ENCODE results near the gene PSMC6. TPM values are rescaled to one million over a fixed set of nuclear protein-coding genes. Genes with fewer than 3 reads are reported as not detected.

The PSMC6 gene
- total and polyA plus RNA-seq, 7 donors: 80.6 to 292 (median 144) TPM

- 1 to 2% (median 1%) methylated on average over 39 to 46 of the region's 46 CpGs for WGBS, 3 donors
- peak overlapping the region; percentile 99 for H3K4me3 ChIP-seq
- no peaks in the 10 kb centered on the region for H3K9me3 ChIP-seq
- no peaks in the 10 kb centered on the region for H3K27me3 ChIP-seq (ENCODE audit: insufficient read depth in 3 of 3, low read length in 2 of 3)
- H3K27ac ChIP-seq: peak overlapping the region; percentile 100
- peak; percentile 38 to 54 (median 48) for ATAC-seq
- peaks cover 17% of the 10 kb centered on the region for H3K4me1 ChIP-seq
- no peaks in the 10 kb centered on the region for H3K36me3 ChIP-seq (ENCODE audit: insufficient read depth in 1 of 2, low read depth in 1 of 2)
- intact Hi-C loops (cut with DNase I): no loop called here
- TF ChIP-seq CTCF (IDR thresholded peaks at IDR 0.05): no peak
- peak in 1 of 2 donors; percentile 27 for DNase-seq
Measured at GRCh38 chr14:52694761-52695480, 12.1 kb upstream of the PSMC6 start.

- Histone ChIP-seq H3K27me3 (ENCODE audit: insufficient read depth in 3 of 3, low read length in 2 of 3) (no peaks in the 10 kb centered on the region), H3K4me3 (peak within 1 kb of the TSS; percentile 99), H3K36me3 (ENCODE audit: insufficient read depth in 1 of 2, low read depth in 1 of 2) (no peaks in the 10 kb centered on the region), H3K9me3 (no peaks in the 10 kb centered on the region), H3K4me1 (peaks cover 17% of the 10 kb centered on the region), H3K27ac (peak within 1 kb of the TSS; percentile 100)
- ATAC-seq: peak; percentile 93 to 95 (median 95)
- no peak for TF ChIP-seq CTCF (IDR thresholded peaks at IDR 0.05)
- 0 to 1% (median 1%) methylated on average over 48 to 78 of the region's 78 CpGs for WGBS, 3 donors
- intact Hi-C loops (cut with DNase I): no loop called here
- peak; percentile 84 to 93 for DNase-seq
Measured at GRCh38 chr14:52695481-52696091, 11.4 kb upstream of the PSMC6 start, which contains the start of gene ERO1A. Gene ERO1A, minus strand, starts transcription at chr14:52695558. Its CDS starts 77 bp downstream, at chr14:52695481.

GRCh38 chr14:52700701-52701172 is 6.3 kb upstream of the PSMC6 start:
- whole genome bisulfite sequencing, 3 donors: 27 to 46% (median 36%) methylated on average over 2 of the region's 2 CpGs
- intact Hi-C loops (cut with DNase I): no loop called here
- H3K9me3 ChIP-seq: no peaks in the 10 kb centered on the region
- H3K27ac ChIP-seq: peak overlapping the region; percentile 27
- H3K36me3 ChIP-seq (ENCODE audit: insufficient read depth in 1 of 2, low read depth in 1 of 2): no peaks in the 10 kb centered on the region
- DNase-seq (no peak), ATAC-seq (no peak)
- no peak for TF ChIP-seq CTCF (IDR thresholded peaks at IDR 0.05)
- no peak overlapping the region for H3K4me3 ChIP-seq
- peaks cover 4% of the 10 kb centered on the region for H3K4me1 ChIP-seq
- no peaks in the 10 kb centered on the region for H3K27me3 ChIP-seq (ENCODE audit: insufficient read depth in 3 of 3, low read length in 2 of 3)

- H3K27ac ChIP-seq: peak overlapping the region; percentile 27
- no peaks in the 10 kb centered on the region for H3K27me3 ChIP-seq (ENCODE audit: insufficient read depth in 3 of 3, low read length in 2 of 3)
- H3K4me3 ChIP-seq: no peak overlapping the region
- WGBS, 3 donors: 69 to 80% (median 71%) methylated on average over 3 of the region's 3 CpGs
- intact Hi-C loops (cut with DNase I): no loop called here
- TF ChIP-seq CTCF (IDR thresholded peaks at IDR 0.05): no peak
- H3K9me3 ChIP-seq: no peaks in the 10 kb centered on the region
- H3K4me1 ChIP-seq: peaks cover 2% of the 10 kb centered on the region
- ATAC-seq (no peak), DNase-seq (no peak)
- no peaks in the 10 kb centered on the region for H3K36me3 ChIP-seq (ENCODE audit: insufficient read depth in 1 of 2, low read depth in 1 of 2)
Measured at GRCh38 chr14:52701223-52701622, 5.8 kb upstream of the PSMC6 start.

Data from psoas muscle (tissue), 8 donors.